ENCODE measurements around the gene LSAMP. TPM values are rescaled to one million over a fixed set of nuclear protein-coding genes. Genes with fewer than 3 reads are reported as not detected.
"Not testable (repeated sequence)": the region's sequence is repeated elsewhere in the genome, so short reads cannot be mapped to it uniquely, and the experiment has no call there.

The LSAMP gene
- total RNA-seq, 2 experiments from 2014 or later: not detected

- Mint-ChIP-seq H3K36me3 (ENCODE audit: low read depth) (no peaks in the 10 kb centered on the region), H3K4me1 (ENCODE audit: low read depth) (peaks cover 2% of the 10 kb centered on the region), H3K27me3 (peaks cover 33% of the 10 kb centered on the region), H3K4me3 (no peak overlapping the region), H3K27ac (no peak overlapping the region), H3K9me3 (no peaks in the 10 kb centered on the region)
- CTCF ChIA-PET: interaction anchor here (0.6 to 2.6 kb wide), 2 partner anchors 10 to 12 kb away, joined by 3 to 14 read pairs; no protein-coding TSS in a partner anchor
- ATAC-seq (no peak), DNase-seq (no peak)
- TF ChIP-seq, protein P1, sequence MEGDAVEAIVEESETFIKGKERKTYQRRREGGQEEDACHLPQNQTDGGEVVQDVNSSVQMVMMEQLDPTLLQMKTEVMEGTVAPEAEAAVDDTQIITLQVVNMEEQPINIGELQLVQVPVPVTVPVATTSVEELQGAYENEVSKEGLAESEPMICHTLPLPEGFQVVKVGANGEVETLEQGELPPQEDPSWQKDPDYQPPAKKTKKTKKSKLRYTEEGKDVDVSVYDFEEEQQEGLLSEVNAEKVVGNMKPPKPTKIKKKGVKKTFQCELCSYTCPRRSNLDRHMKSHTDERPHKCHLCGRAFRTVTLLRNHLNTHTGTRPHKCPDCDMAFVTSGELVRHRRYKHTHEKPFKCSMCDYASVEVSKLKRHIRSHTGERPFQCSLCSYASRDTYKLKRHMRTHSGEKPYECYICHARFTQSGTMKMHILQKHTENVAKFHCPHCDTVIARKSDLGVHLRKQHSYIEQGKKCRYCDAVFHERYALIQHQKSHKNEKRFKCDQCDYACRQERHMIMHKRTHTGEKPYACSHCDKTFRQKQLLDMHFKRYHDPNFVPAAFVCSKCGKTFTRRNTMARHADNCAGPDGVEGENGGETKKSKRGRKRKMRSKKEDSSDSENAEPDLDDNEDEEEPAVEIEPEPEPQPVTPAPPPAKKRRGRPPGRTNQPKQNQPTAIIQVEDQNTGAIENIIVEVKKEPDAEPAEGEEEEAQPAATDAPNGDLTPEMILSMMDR (IDR thresholded peaks at IDR 0.05): no peak
- POLR2A ChIA-PET: no interaction called here
- intact Hi-C loops (cut with micrococcal nuclease): no loop called here
These were observed 639.8 kb downstream of the LSAMP start for GRCh38 chr3:115805520-115805919.

DNA sequence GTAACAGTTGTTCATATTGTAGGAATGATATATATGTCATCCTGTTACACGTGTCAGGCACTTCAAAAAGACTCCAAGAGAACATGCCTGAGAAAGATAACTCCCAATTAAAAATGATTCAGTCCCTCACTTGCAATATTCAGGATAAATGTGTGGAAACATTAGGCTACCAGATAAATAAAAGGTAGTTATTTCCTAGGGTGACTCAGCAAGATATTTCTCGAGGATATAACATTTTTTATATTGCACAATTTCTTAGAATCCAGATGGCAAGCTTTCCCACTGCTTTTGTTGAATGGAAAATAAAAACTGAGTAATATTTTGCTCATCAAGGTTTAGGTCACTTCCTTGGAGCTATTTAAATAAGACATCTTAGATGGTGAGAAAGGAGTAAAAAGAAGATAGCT, 640.6 kb downstream of the LSAMP start:
- Mint-ChIP-seq H3K4me1 (ENCODE audit: low read depth) (peaks cover 2% of the 10 kb centered on the region), H3K9me3 (no peaks in the 10 kb centered on the region), H3K36me3 (ENCODE audit: low read depth) (no peaks in the 10 kb centered on the region), H3K27ac (no peak overlapping the region), H3K4me3 (no peak overlapping the region), H3K27me3 (peaks cover 33% of the 10 kb centered on the region)
- no peak for DNase-seq
- no peak for ATAC-seq
- TF ChIP-seq, protein P1 (IDR thresholded peaks at IDR 0.05): no peak
- POLR2A ChIA-PET: interaction anchor here (0.6 kb wide), 1 partner anchor 44 kb away, joined by 3 read pairs; no protein-coding TSS in a partner anchor
- CTCF ChIA-PET: interaction anchor here (1.2 to 2.6 kb wide), 2 partner anchors 10 to 14 kb away, joined by 3 to 14 read pairs; no protein-coding TSS in a partner anchor
- intact Hi-C loops (cut with micrococcal nuclease): no loop called here

GRCh38 chr3:115804200-115804599, 641.1 kb downstream of the LSAMP start:
- POLR2A ChIA-PET: interaction anchor here (0.6 kb wide), 2 partner anchors 44 to 177 kb away, joined by 3 read pairs; no protein-coding TSS in a partner anchor
- no peaks in the 10 kb centered on the region for H3K36me3 Mint-ChIP-seq (ENCODE audit: low read depth)

DNA sequence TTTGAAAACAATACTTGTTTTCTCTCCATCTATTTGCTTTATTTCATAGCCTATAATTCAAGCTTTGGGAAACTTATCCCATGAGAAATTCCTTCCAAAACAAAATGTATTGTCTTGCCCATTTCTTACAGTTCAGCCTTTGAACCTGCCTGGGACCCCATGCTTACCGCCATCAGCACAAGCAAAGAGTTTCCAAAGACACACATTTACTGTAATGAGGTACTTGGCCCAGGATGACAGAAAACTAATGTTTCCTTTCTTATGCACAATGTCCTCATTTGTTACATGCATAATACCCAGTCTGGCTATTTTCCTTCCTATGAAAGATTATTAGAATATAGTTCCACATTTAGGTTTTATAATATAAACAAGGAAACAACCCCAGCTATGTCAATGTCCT, 641.6 kb downstream of the LSAMP start:
- CTCF ChIA-PET: interaction anchor here (0.6 to 2.6 kb wide), 3 partner anchors 11 to 19 kb away, joined by 3 to 14 read pairs (median 4); no protein-coding TSS in a partner anchor
- Mint-ChIP-seq H3K4me3 (no peak overlapping the region), H3K27ac (no peak overlapping the region), H3K9me3 (no peaks in the 10 kb centered on the region), H3K36me3 (ENCODE audit: low read depth) (no peaks in the 10 kb centered on the region), H3K27me3 (peaks cover 31% of the 10 kb centered on the region), H3K4me1 (ENCODE audit: low read depth) (peaks cover 2% of the 10 kb centered on the region)
- intact Hi-C loops (cut with micrococcal nuclease): no loop called here
- ATAC-seq: no peak
- POLR2A ChIA-PET: interaction anchor here (0.6 kb wide), 1 partner anchor 176 kb away, joined by 3 read pairs; no protein-coding TSS in a partner anchor
- TF ChIP-seq, protein P1 (IDR thresholded peaks at IDR 0.05): no peak
- no peak for DNase-seq

More at GRCh38 chr3:115804200-115804599, 641.1 kb downstream of the LSAMP start:
- intact Hi-C loops (cut with micrococcal nuclease): no loop called here
- CTCF ChIA-PET: interaction anchor here (0.6 to 2.6 kb wide), 3 partner anchors 11 to 20 kb away, joined by 3 to 14 read pairs (median 4); no protein-coding TSS in a partner anchor
- no peak overlapping the region for H3K27ac Mint-ChIP-seq
- H3K4me3 Mint-ChIP-seq: no peak overlapping the region
- no peak for ATAC-seq
- DNase-seq: no peak
- no peaks in the 10 kb centered on the region for H3K9me3 Mint-ChIP-seq
- TF ChIP-seq, protein P1 (IDR thresholded peaks at IDR 0.05): no peak
- H3K4me1 Mint-ChIP-seq (ENCODE audit: low read depth): peaks cover 2% of the 10 kb centered on the region
- H3K27me3 Mint-ChIP-seq: peaks cover 31% of the 10 kb centered on the region

DNA sequence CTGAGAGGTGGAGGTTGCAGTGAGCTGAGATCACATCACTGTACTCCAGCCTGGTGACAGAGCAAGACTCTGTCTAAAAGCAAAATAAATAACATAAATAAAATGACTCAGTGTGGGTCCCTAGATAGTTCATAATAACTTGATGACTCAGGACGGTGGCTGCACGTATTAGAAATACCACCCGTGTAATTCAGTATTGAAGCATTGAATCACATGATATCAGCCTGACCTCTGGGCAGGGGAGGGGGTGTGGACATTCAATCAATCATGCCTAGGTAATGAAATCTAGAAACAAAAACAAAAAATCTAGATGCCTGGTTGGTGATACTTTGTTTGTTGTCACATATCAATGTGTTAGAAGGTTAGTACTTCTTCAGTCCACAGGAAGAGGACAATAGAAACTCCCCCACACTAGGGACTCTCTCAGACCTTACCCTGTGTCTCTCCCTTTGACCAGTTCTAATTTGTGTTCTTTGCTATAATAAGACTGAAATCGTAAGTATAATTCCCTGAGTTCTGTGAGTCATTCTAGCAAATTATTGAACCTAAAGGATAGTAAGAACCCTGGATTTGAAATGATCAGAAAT, 644.7 kb downstream of the LSAMP start:
- ATAC-seq: no peak
- DNase-seq: no peak
- intact Hi-C loops (cut with micrococcal nuclease): no loop called here
- H3K27ac Mint-ChIP-seq: no peak overlapping the region
- TF ChIP-seq, protein P1 (IDR thresholded peaks at IDR 0.05): no peak
- no peak overlapping the region for H3K4me3 Mint-ChIP-seq
- peaks cover 18% of the 10 kb centered on the region for H3K27me3 Mint-ChIP-seq
- POLR2A ChIA-PET: no interaction called here
- H3K9me3 Mint-ChIP-seq: no peaks in the 10 kb centered on the region
- H3K4me1 Mint-ChIP-seq (ENCODE audit: low read depth): peaks cover 2% of the 10 kb centered on the region
- no peaks in the 10 kb centered on the region for H3K36me3 Mint-ChIP-seq (ENCODE audit: low read depth)
- CTCF ChIA-PET: interaction anchor here (1.8 kb wide), 1 partner anchor 16 kb away, joined by 6 read pairs; no protein-coding TSS in a partner anchor

- H3K4me3 Mint-ChIP-seq; CTCF ChIA-PET; intact Hi-C loops (cut with micrococcal nuclease); ATAC-seq; DNase-seq; POLR2A ChIA-PET; H3K27ac Mint-ChIP-seq; H3K36me3 Mint-ChIP-seq (ENCODE audit: low read depth); H3K9me3 Mint-ChIP-seq; H3K4me1 Mint-ChIP-seq (ENCODE audit: low read depth): not testable (repeated sequence)
- H3K27me3 Mint-ChIP-seq: peaks cover 18% of the 10 kb centered on the region
These were observed 645.2 kb downstream of the LSAMP start for GRCh38 chr3:115800065-115800464.

Data from activated CD8-positive, alpha-beta T cell treated with anti-CD3 and anti-CD28 coated beads for 36 hours (primary cell).